HG02885 (cell line): ENCODE data around the gene CFAP47.
"Not testable (repeated sequence)": the region's sequence is repeated elsewhere in the genome, so short reads cannot be mapped to it uniquely, and the experiment has no call there.

ENCODE experiments used
- ATAC-seq: cut with Tn5 transposase; IDR thresholded peaks from one replicate; pipeline ENCODE4 v1.9.1; 2021; ENCODE audit warnings: mild to moderate bottlenecking; ENCODE audit not compliant: unreplicated experiment, poor library complexity

The CFAP47 gene

DNA sequence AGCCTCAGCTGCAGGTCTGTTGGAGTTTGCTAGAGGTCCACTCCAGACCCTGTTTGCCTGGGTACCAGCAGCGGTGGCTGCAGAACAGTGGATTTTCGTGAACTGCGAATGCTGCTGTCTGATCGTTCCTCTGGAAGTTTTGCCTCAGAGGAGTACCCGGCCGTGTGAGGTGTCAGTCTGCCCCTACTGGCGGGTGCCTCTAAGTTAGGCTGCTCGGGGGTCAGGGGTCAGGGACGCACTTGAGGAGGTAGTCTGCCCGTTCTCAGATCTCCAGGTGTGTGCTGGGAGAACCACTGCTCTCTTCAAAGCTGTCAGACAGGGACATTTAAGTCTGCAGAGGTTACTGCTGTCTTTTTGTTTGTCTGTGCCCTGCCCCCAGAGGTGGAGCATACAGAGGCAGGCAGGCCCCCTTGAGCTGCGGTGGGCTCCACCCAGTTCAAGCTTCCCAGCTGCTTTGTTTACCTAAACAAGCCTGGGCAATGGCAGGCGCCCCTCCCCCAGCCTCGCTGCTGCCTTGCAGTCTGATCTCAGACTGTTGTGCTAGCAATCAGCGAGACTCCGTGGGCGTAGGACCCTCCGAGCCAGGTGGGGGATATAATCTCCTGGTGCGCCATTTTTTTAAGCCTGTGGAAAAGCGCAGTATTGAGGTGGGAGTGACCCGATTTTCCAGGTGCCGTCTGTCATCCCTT, 315.4 kb downstream of the CFAP47 start:
- not testable (repeated sequence) for ATAC-seq

GRCh38 chrX:36241397-36241796, 321.9 kb downstream of the CFAP47 start:
- ATAC-seq = no peak

DNA sequence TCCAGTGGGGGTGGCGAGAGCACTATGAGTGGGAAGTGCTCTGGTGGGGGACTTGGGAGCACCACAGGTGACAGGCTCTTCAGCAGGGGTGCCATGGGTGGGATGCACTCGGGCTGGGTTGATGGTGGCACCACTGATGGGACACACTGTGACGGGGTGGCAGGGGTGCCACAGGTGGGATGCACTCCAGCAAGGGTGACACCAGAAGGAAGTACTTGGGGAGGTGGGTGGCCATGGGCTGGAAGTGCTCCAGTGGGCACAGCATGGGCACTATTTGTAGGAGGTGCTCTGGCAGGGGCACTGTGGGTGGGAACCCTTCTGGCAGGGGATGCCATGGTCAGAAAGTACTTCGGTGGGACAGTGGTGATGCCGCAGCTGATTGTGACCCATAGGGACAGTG, 346.6 kb downstream of the CFAP47 start:
- no peak for ATAC-seq

DNA sequence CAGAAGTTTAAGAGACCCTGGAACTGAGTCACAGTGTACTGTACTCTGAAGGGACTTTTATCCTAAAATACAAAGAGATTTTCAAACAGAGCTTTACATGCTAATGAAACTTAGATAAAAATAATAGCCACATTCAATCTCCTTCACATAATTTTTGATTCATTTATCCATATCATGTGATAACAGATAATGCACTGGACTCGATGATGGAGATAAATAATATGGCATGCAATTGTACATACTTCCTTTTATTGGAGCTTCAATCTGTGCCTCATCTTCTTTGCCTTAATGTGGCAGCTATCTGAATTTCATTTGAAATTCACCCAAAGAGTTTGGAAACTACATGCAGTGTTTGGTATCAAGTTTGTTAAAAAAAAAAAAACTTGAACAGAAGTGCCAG, 390.6 kb downstream of the CFAP47 start:
- ATAC-seq = no peak

DNA sequence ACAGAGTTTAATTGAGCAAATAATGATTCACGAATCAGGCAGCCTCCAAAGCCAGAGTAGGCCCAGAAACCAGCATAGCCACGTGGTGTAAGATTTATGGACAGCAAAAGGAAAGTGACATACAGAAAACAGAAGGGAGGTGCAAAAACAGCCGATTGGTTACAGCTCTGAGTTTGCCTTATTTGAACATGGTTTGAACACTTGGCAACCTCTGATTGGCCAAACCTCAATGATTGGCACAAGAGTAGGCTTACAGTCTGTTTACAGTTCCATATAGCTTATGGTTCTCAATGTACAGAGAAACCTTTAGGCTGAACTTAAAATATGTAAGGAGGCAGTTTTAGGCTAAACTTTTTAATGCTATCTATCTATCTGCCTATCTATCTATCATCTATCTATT, 394.8 kb downstream of the CFAP47 start:
- ATAC-seq = no peak

GRCh38 chrX:36334572-36334971, 415.0 kb downstream of the CFAP47 start:
- ATAC-seq = no peak

GRCh38 chrX:36336751-36337150, 417.2 kb downstream of the CFAP47 start:
- no peak for ATAC-seq

DNA sequence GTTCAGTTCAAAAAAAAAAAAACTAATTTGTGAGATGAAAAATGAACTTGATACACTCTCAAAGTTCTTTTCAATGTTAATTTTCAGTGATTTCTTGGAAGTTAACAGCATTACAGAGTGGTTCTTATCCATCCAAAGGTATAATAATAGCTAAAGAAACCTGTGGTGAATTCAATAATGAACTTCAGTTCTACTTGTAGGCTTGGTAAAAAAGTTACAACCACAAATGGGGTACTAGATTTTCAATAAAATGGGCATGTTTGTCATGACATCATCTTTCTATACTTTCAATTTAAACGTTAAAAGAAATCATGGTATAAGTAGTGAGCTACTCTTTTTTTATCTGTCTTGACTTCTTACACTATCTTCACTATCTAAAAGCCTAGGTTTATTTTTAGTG, 424.8 kb downstream of the CFAP47 start:
- no peak for ATAC-seq

DNA sequence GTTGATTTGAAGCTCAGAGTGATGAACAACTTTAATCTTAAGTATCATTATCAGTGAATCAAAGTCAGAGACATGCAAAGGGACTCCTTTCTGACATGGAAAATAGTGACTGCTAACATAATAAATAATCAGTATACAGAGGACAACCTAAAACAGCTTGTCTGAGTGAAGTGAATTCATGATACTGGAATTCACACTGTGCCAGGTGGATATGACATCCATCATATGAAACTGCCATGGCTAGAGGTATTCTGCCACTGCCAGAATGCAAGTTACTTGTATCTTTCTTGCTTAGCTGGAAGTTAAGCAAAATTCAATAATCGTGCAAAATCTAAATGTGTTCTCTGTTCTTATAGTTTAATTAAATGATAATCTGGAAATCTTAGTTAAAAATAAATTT, 429.0 kb downstream of the CFAP47 start:
- ATAC-seq = no peak

DNA sequence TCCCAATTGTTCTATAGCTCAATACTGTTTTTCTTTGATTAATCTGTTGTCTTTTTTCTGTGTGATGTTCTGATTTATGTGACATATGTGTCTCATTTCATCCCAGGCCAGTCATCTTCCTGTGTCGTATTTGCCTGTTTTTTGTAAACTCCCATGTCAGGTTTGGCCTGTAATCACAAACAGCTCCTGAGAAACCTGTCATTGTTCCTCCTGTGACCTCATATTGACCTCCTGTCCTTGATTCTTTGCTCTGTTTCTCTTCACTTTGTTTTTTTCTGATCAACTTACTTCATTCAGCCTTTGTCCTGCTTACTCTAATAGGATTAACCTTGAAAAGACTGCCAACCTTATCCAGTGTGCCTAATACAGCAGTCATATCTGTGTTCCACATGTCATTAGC, 438.3 kb downstream of the CFAP47 start:
- no peak for ATAC-seq

DNA sequence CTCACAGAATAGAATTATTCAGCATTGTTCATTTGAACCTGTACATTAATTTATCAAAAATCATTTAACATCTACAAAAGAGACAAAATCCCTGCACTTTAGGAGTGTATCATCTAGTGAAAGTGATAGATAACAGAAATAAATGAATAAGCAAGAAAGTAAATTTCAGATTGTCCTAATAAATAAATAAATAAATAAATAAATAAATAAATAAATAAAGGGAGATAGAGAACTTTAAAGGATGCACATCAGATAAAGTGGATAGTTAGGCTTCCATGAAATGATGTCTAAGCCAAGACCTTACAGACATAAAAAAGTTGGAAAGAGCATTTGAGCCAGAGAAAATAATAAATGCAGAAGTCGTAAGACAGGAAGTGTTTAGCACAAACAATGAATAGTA, 444.7 kb downstream of the CFAP47 start:
- ATAC-seq = no peak

- no peak for ATAC-seq
Measured at GRCh38 chrX:36383495-36383894, 464.0 kb downstream of the CFAP47 start.

GRCh38 chrX:36388901-36389300, 469.4 kb downstream of the CFAP47 start:
- ATAC-seq = no peak

- ATAC-seq = no peak
Measured at GRCh38 chrX:36401774-36402173, 482.2 kb downstream of the CFAP47 start.

GRCh38 chrX:36407836-36408235, 488.3 kb downstream of the CFAP47 start:
- no peak for ATAC-seq

GRCh38 chrX:36414056-36414455, 494.5 kb downstream of the CFAP47 start:
- ATAC-seq = no peak

DNA sequence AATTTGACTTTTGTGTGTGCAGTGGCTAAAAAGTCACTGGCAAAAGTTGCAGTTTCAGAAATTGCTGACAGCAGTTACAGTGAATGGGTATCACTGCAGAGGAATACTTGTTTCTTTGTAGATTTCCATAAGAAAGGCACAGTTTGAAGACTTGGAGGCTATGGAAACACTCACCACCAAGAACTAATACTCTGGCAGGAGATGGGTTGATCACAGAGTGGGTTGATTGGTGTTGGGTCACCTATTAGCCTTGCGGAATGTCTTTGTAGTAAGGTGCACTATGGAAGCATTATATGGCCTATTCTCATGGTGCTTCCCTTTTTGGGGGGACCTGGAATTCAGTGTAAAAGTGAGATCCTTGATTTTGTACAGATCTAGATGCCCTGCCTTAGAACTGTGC, 502.8 kb downstream of the CFAP47 start:
- ATAC-seq = no peak

DNA sequence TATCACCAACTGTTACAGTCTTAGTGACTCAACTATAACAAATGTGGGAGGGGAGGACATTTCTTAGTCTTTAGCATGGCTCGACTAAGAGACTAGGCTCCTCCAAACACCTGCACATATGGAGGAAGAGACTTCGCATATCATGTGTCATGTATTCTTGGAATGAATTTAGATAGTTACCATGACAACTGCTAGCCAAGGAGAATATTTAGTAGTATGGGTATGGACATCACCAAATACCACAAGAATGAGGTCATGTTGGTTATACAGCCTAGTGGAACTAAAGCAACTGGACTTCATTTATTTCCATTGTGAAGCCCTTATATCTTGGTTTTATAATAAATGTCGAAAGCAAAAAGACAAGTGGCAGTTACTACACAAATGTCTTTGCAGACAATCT, 512.3 kb downstream of the CFAP47 start:
- no peak for ATAC-seq

DNA sequence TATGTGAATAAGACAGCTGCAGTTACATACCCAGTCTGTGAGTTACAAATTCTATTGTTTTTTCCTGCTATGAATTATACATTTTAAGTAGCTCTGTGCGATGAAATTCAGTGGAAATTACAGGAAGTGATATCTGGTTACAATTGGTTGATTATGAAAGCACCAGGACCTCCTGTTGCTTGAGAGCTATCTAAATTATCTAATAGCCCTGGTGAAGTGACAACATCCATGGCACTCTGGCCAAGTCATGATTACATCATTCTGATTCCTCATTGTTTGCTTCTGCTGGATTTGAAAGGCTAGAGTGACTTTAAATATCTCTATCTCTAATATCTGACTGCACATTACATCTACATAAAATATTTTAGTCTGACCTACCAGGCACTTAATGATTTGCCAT, 515.0 kb downstream of the CFAP47 start:
- ATAC-seq = no peak
